Stomach (tissue), 4 donors: ENCODE measurements around the gene PRUNE2.

Source experiments
- CTCF ChIP-seq, 7 experiments: fragments of 450-650 bp in 4 of 7; fragments of 200-600 bp in 3 of 7; sonication (generic) in 3 of 7; IDR thresholded peaks; one replicate each; pipeline ENCODE4 v1.5.1; 2016 to 2019; ENCODE audit warnings: antibody characterized with exemption in 7 of 7, control low read depth in 2 of 7, mild to moderate bottlenecking in 1 of 7
- EP300 ChIP-seq: sonication (generic); formaldehyde crosslinking; IDR thresholded peaks from one replicate; pipeline ENCODE4 v1.6.1; 2017; ENCODE audit warnings: antibody characterized with exemption
- POLR2A ChIP-seq, 4 donors: fragments of 450-650 bp; IDR thresholded peaks; one replicate each; pipeline ENCODE4 v1.6.1; 2016; ENCODE audit warnings: antibody characterized with exemption in 4 of 4, control low read depth in 2 of 4, mild to moderate bottlenecking in 1 of 4, moderate library complexity in 1 of 4
- POLR2AphosphoS5 ChIP-seq, 3 donors: sonication (generic); formaldehyde crosslinking; IDR thresholded peaks; one replicate each; pipeline ENCODE4 v1.6.1; 2016; ENCODE audit warnings: antibody characterized with exemption in 3 of 3

GRCh38 chr9:76944011-76944410, 38.1 kb upstream of the PRUNE2 start:
- no peak for TF ChIP-seq EP300
- TF ChIP-seq CTCF (IDR thresholded peaks at IDR 0.05), result no peak
- no peak for TF ChIP-seq POLR2A (IDR thresholded peaks at IDR 0.05)
- TF ChIP-seq POLR2AphosphoS5 (IDR thresholded peaks at IDR 0.05), result no peak
